Activated naive CD8-positive, alpha-beta T cell (primary cell): ENCODE data around the gene MYO5B.

Source experiments
- H3K27ac Mint-ChIP-seq: one replicate; pipeline ENCODE4 v1.8.0; 2021; ENCODE audit warnings: mixed read lengths
- H3K27me3 Mint-ChIP-seq: one replicate; pipeline ENCODE4 v1.8.0; 2021; ENCODE audit warnings: mixed read lengths
- H3K36me3 Mint-ChIP-seq: one replicate; pipeline ENCODE4 v1.8.0; 2021; ENCODE audit warnings: mixed read lengths
- H3K4me1 Mint-ChIP-seq: one replicate; pipeline ENCODE4 v1.8.0; 2021; ENCODE audit warnings: low read depth, mixed read lengths
- H3K4me3 Mint-ChIP-seq: one replicate; pipeline ENCODE4 v1.8.0; 2021; ENCODE audit warnings: mild to moderate bottlenecking, mixed read lengths
- H3K9me3 Mint-ChIP-seq: one replicate; pipeline ENCODE4 v1.8.0; 2021; ENCODE audit warnings: low read depth, mixed read lengths

Gene MYO5B

DNA sequence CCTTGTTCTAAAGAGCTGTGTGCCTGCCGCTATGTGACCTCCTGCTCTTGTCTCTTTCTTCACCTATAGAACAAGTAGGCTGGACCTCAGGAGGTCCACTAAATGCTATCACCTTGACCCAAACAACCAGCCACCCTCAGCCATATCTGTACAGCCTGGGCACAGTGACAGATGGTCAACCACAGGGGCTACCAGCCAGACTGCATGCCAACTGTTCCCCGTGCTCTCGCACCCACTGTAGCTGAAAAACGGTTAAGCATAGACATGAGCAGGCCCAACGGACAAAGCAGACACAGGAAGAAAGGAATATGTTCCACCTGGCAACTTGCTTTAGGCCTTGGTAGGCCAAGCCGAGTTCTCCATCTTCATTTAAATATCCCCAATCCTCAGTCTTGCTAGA, 338.5 kb downstream of the MYO5B start:
- no peak overlapping the region for H3K27ac Mint-ChIP-seq
- H3K4me1 Mint-ChIP-seq, result no peaks in the 10 kb centered on the region
- H3K9me3 Mint-ChIP-seq, result no peaks in the 10 kb centered on the region
- H3K4me3 Mint-ChIP-seq, result no peak overlapping the region
- H3K36me3 Mint-ChIP-seq, result no peaks in the 10 kb centered on the region
- no peaks in the 10 kb centered on the region for H3K27me3 Mint-ChIP-seq

DNA sequence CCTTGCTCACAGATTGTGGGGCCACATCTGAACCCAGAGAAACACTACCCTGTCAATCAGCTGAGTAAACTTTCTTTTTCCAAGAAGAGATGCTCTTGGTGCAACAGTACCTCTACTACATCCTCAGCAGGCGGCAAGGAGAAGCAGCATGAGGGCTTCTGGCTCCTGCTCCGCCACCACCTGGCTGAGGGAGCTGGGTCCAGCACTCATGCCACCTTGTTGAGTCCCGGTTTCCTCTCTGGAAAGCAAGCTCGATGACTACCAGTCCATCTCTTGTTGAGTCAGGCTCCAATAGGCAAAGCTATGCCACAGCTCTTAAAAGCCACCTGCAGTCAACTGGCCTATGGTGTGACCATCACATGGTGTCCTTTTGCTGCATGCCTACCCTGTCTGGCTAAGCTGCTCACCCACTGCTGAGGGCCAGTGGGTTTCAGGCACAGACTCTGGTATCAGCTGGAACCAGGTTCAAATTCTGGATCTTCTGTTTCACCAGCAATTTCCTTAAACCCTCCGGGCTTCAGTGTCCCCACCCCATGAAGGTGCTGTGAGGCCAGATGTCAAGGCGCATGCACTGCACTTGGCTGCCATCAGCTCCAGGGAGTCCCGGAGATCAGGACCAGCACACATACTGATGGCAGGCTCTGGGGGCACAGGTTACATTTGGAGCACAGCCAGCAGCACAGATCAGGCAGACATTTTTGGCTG, 339.1 kb downstream of the MYO5B start:
- Mint-ChIP-seq H3K4me1 (no peaks in the 10 kb centered on the region), H3K9me3 (no peaks in the 10 kb centered on the region), H3K27ac (no peak overlapping the region), H3K27me3 (no peaks in the 10 kb centered on the region), H3K4me3 (no peak overlapping the region), H3K36me3 (no peaks in the 10 kb centered on the region)

DNA sequence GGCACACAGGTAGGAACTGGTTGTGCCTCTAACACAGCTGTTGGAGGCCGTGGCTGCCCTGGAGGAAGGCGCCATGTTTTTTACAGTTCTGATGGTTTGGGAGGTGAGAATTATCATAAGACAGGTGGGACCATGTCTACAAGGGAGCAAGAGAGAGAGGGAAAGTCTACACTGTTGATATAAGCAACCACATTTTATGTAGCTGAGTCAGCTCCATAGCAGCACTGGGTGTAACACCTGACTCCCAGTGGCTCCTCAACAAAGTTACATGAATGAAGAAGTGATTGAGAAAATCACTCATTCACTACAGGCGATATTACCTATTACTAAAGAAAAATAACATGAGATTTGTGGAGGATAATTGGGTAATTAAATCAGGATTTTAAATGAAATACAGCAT, 340.3 kb downstream of the MYO5B start:
- Mint-ChIP-seq H3K27me3 (peaks cover 3% of the 10 kb centered on the region), H3K4me1 (no peaks in the 10 kb centered on the region), H3K27ac (no peak overlapping the region), H3K36me3 (no peaks in the 10 kb centered on the region), H3K9me3 (no peaks in the 10 kb centered on the region), H3K4me3 (no peak overlapping the region)

- H3K4me1 Mint-ChIP-seq, result no peaks in the 10 kb centered on the region
- H3K27me3 Mint-ChIP-seq, result peaks cover 4% of the 10 kb centered on the region
- no peak overlapping the region for H3K4me3 Mint-ChIP-seq
- H3K27ac Mint-ChIP-seq, result no peak overlapping the region
- no peaks in the 10 kb centered on the region for H3K36me3 Mint-ChIP-seq
- no peaks in the 10 kb centered on the region for H3K9me3 Mint-ChIP-seq
Observed at GRCh38 chr18:49853436-49853835, 341.5 kb downstream of the MYO5B start.

GRCh38 chr18:49853011-49853410, 341.9 kb downstream of the MYO5B start:
- H3K36me3 Mint-ChIP-seq, result no peaks in the 10 kb centered on the region
- H3K27ac Mint-ChIP-seq, result no peak overlapping the region
- no peaks in the 10 kb centered on the region for H3K9me3 Mint-ChIP-seq
- no peaks in the 10 kb centered on the region for H3K4me1 Mint-ChIP-seq
- H3K4me3 Mint-ChIP-seq, result no peak overlapping the region
- peaks cover 5% of the 10 kb centered on the region for H3K27me3 Mint-ChIP-seq

DNA sequence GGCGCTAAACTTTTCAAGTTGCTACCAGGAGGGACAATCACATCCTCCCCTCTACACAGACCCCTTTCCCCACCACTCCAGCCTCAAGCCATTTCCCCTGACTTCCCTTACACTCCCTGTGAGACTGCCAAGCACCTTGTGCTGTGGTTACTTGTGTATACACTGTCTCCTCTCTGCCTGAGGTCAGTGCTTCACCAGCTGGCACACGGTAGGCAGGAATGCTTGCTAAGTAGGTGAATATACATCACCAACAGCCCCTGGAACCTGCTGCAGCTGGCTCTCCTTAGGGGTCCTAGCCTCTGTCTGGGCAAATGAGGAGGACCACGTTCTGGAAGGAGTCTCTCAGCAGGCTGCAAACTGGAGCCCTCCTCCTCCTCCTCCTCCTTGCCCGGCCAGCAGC, 343.3 kb downstream of the MYO5B start:
- H3K36me3 Mint-ChIP-seq, result no peaks in the 10 kb centered on the region
- no peak overlapping the region for H3K4me3 Mint-ChIP-seq
- H3K9me3 Mint-ChIP-seq, result no peaks in the 10 kb centered on the region
- peaks cover 5% of the 10 kb centered on the region for H3K27me3 Mint-ChIP-seq
- H3K4me1 Mint-ChIP-seq, result no peaks in the 10 kb centered on the region
- H3K27ac Mint-ChIP-seq, result no peak overlapping the region

- H3K4me3 Mint-ChIP-seq, result no peak overlapping the region
- H3K9me3 Mint-ChIP-seq, result no peaks in the 10 kb centered on the region
- no peaks in the 10 kb centered on the region for H3K36me3 Mint-ChIP-seq
- H3K27me3 Mint-ChIP-seq, result peaks cover 7% of the 10 kb centered on the region
- no peaks in the 10 kb centered on the region for H3K4me1 Mint-ChIP-seq
- H3K27ac Mint-ChIP-seq, result no peak overlapping the region
Observed at GRCh38 chr18:49850636-49851035, 344.3 kb downstream of the MYO5B start.

DNA sequence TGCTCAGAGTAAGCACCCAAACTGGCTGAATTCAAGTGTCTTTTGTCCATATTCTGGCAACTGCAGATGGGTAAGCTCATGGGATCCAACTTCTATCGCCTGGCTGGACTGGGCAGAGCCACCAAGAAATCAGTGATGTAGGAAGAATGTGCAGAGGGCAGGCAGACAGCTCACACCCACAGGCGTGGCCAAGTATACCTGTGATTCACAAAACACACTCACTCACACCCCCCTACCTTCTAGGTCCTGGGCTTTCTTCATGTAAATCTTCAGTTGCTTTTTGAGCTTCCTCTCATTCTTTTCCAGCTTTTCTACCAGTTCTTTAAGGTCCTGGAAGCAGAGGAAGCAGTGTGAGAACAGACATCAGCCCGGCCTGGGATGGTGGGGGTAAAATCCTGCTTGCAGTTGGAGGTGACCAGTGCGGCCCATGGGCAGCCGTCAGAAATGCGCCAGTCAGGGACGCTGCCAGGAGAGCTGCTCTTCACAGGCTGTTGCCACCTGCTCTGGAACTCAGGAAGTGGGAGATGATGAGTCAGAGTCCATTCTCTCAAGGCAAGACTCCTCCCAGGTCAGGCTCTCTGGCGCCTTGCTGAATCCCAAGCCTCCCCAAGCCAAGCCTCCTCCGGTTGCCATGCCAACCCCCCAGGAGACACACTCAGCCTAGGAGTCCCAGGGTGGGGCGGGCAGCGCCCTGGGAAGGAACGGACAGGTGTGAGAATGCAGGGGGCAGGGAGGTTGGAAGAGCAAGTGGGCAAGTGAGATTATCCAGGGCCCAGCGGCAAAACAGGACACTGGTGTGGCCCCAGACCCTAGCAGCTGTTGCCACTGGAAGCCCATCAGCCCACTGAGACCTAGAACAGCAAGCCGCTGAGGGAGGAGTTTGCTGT, 345.4 kb downstream of the MYO5B start:
- Mint-ChIP-seq H3K4me1 (no peaks in the 10 kb centered on the region), H3K27me3 (peaks cover 7% of the 10 kb centered on the region), H3K36me3 (no peaks in the 10 kb centered on the region), H3K4me3 (no peak overlapping the region), H3K27ac (no peak overlapping the region), H3K9me3 (no peaks in the 10 kb centered on the region)

DNA sequence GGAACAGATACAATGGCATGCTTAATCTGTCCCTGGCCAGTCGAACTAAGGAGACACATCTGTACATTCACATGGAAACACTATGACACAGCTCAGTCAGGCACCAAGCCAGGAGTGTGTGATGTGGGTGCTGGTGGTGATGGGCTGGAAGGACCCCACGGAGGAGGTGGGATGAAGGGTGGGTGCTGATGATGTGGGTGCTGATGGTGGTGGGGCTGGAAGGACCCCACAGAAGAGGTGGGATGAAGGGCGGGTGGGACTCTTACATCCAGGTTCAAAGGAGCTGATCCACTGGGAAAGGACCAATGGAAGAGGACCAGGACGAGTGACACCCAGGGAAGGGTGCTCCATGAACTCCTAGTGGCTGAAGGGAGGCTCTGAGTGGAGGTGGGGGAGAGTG, 346.8 kb downstream of the MYO5B start:
- Mint-ChIP-seq H3K27ac (no peak overlapping the region), H3K27me3 (peaks cover 7% of the 10 kb centered on the region), H3K9me3 (no peaks in the 10 kb centered on the region), H3K4me1 (no peaks in the 10 kb centered on the region), H3K36me3 (no peaks in the 10 kb centered on the region), H3K4me3 (no peak overlapping the region)

DNA sequence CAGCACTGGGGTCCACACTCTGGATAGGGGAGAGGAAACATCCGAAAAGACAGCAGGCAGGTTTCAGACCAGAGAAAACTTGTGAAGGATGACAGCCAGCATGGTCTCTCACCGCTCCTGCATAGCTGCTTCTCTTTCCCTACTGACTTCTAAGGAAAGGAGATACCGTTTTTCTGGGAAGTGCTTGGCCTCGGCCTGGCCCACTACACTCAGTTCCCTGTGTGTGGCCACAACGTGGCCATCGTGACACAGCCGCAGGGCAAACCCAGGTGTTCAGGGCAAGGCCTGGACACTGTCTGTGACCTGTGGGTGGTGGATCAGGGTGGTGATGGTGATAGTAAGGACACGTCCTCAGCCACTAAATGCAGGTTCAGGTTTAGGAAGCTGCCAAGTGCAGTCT, 347.4 kb downstream of the MYO5B start:
- no peak overlapping the region for H3K27ac Mint-ChIP-seq
- H3K9me3 Mint-ChIP-seq, result no peaks in the 10 kb centered on the region
- H3K4me3 Mint-ChIP-seq, result no peak overlapping the region
- peaks cover 7% of the 10 kb centered on the region for H3K27me3 Mint-ChIP-seq
- no peaks in the 10 kb centered on the region for H3K4me1 Mint-ChIP-seq
- no peaks in the 10 kb centered on the region for H3K36me3 Mint-ChIP-seq

DNA sequence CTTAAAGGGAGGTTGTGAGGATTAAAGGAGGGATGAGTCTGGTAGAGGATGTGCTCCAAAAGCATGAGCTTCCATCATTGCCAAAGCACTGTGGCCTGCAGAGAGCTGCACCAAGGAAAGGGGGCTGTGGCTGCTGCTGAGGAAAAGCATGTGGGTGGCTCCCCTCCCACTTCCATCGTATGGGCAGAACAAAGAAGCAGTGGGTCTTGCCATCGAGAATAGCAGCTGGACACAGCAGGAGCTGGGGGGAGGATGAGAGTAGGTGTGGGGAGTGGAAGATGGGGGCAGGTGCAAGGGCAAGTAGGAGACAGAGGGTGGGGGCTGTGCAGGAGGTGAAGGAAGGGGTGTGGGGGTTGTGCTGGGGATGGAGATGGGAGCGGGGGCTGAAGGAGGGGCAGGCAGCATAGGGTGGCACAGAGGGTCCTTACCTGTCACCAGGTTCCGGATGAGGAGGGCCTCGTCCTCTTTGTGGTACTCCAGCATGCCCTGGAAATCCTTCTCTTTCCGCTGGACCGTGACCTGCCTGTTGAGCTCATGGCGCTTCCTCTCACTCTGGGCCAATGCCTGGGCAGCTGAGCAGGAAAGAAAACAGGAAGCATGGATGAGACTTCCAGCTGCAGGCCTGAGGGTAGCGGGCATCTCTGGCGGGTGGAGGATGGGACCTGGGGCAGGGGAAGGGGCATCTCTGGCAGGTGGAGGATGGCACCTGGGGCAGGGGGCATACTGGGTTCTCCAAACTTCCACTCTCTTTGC, 348.1 kb downstream of the MYO5B start:
- no peaks in the 10 kb centered on the region for H3K4me1 Mint-ChIP-seq
- H3K36me3 Mint-ChIP-seq, result no peaks in the 10 kb centered on the region
- no peak overlapping the region for H3K27ac Mint-ChIP-seq
- H3K4me3 Mint-ChIP-seq, result no peak overlapping the region
- no peaks in the 10 kb centered on the region for H3K9me3 Mint-ChIP-seq
- peaks cover 7% of the 10 kb centered on the region for H3K27me3 Mint-ChIP-seq

GRCh38 chr18:49846361-49846662, 348.6 kb downstream of the MYO5B start:
- Mint-ChIP-seq H3K9me3 (no peaks in the 10 kb centered on the region), H3K27me3 (peaks cover 7% of the 10 kb centered on the region), H3K4me1 (no peaks in the 10 kb centered on the region), H3K4me3 (no peak overlapping the region), H3K27ac (no peak overlapping the region), H3K36me3 (no peaks in the 10 kb centered on the region)

DNA sequence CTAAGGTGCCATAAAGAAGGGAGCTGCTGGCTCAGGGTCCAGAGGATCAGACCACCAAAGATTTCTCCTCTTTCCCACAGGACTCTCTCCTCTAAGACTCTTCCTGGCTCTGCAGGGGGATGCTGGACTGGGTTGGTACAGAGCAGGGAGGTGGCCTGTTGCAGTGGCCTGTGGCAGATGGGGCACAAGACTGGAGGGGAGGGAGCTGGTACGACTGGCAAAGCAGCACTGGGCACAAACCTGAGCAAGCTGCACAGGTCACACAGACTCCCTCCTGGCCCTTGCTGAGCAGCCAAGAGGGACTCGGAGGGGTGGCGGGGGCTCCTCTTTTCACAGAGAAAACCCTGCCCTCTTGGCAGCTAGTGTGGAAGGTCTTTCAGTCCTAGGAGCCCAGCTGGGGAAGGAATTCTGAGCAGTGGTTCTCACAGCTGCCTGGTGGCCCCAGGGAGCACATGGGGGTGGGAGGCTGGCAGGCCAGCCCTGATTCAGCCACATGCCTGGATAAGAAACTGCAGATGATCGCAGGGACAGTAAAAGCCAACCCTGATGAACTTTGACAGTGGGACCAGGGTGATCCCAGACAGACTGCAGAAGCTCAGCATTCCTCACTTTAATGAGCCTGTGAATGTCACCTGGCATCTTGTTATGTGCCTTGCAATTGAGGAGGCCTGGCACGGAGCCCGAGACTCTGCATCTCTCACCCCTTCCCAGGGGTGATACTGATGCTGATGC, 349.2 kb downstream of the MYO5B start:
- no peaks in the 10 kb centered on the region for H3K36me3 Mint-ChIP-seq
- peaks cover 7% of the 10 kb centered on the region for H3K27me3 Mint-ChIP-seq

GRCh38 chr18:49844903-49845302, 350.0 kb downstream of the MYO5B start:
- Mint-ChIP-seq H3K36me3 (no peaks in the 10 kb centered on the region), H3K4me1 (no peaks in the 10 kb centered on the region)

More for the DNA sequence above, 349.2 kb downstream of the MYO5B start:
- no peaks in the 10 kb centered on the region for H3K9me3 Mint-ChIP-seq
- no peak overlapping the region for H3K4me3 Mint-ChIP-seq
- H3K27ac Mint-ChIP-seq, result no peak overlapping the region
- no peaks in the 10 kb centered on the region for H3K4me1 Mint-ChIP-seq

More at GRCh38 chr18:49844903-49845302, 350.0 kb downstream of the MYO5B start:
- H3K27ac Mint-ChIP-seq, result no peak overlapping the region
- H3K27me3 Mint-ChIP-seq, result peaks cover 4% of the 10 kb centered on the region
- no peaks in the 10 kb centered on the region for H3K9me3 Mint-ChIP-seq
- no peak overlapping the region for H3K4me3 Mint-ChIP-seq
